ENCODE results near the gene SH3TC1.

Gene SH3TC1

GRCh38 chr4:8251110-8251883 is 52.2 kb downstream of the SH3TC1 start:
- Histone ChIP-seq H3K36me3 (no peaks in the 10 kb centered on the region), H3K27ac (no peak overlapping the region), H3K9me3 (no peaks in the 10 kb centered on the region), H3K4me1 (ENCODE audit: control insufficient read depth in 1 of 2, insufficient read depth in 1 of 2, low read depth in 1 of 2, low read length in 1 of 2) (no peaks in the 10 kb centered on the region), H3K4me3 (ENCODE audit: low read depth in 1 of 2, low read length in 1 of 2) (no peak overlapping the region), H3K27me3 (no peaks in the 10 kb centered on the region)
- TF ChIP-seq, protein P1, sequence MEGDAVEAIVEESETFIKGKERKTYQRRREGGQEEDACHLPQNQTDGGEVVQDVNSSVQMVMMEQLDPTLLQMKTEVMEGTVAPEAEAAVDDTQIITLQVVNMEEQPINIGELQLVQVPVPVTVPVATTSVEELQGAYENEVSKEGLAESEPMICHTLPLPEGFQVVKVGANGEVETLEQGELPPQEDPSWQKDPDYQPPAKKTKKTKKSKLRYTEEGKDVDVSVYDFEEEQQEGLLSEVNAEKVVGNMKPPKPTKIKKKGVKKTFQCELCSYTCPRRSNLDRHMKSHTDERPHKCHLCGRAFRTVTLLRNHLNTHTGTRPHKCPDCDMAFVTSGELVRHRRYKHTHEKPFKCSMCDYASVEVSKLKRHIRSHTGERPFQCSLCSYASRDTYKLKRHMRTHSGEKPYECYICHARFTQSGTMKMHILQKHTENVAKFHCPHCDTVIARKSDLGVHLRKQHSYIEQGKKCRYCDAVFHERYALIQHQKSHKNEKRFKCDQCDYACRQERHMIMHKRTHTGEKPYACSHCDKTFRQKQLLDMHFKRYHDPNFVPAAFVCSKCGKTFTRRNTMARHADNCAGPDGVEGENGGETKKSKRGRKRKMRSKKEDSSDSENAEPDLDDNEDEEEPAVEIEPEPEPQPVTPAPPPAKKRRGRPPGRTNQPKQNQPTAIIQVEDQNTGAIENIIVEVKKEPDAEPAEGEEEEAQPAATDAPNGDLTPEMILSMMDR (IDR thresholded peaks at IDR 0.05), result no peak

- no peaks in the 10 kb centered on the region for H3K27me3 ChIP-seq
- TF ChIP-seq, protein P1 (IDR thresholded peaks at IDR 0.05), result no peak
- no peaks in the 10 kb centered on the region for H3K36me3 ChIP-seq
- no peak overlapping the region for H3K27ac ChIP-seq
- H3K9me3 ChIP-seq, result no peaks in the 10 kb centered on the region
- no peak overlapping the region for H3K4me3 ChIP-seq (ENCODE audit: low read depth in 1 of 2, low read length in 1 of 2)
- H3K4me1 ChIP-seq (ENCODE audit: control insufficient read depth in 1 of 2, insufficient read depth in 1 of 2, low read depth in 1 of 2, low read length in 1 of 2), result no peaks in the 10 kb centered on the region
Observed at GRCh38 chr4:8252301-8253173, 53.4 kb downstream of the SH3TC1 start.

DNA sequence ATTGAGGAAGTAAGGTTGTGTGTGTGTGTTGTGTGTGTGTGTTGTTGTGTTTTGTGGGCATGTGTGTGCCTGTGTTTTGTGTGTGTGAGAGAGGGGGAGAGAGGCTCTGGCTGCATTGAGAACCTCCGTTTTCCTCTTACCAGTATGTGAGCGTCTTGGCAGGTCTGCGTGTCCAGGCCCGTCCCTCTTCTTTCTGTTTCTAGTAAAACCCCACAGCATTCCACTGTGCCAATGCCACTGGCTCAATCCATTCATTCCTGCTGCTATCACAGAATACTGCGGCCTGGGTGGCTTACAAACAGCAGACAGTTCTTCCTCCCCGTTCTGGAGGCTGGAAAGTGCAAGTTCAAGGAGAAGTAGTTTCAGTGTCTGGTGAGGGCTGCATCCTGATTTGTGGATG is 55.0 kb downstream of the SH3TC1 start:
- Histone ChIP-seq H3K9me3 (no peaks in the 10 kb centered on the region), H3K27ac (no peak overlapping the region), H3K27me3 (peaks cover 6% of the 10 kb centered on the region), H3K4me3 (ENCODE audit: low read depth in 1 of 2, low read length in 1 of 2) (no peak overlapping the region), H3K36me3 (no peaks in the 10 kb centered on the region), H3K4me1 (ENCODE audit: control insufficient read depth in 1 of 2, insufficient read depth in 1 of 2, low read depth in 1 of 2, low read length in 1 of 2) (no peaks in the 10 kb centered on the region)
- TF ChIP-seq, protein P1 (IDR thresholded peaks at IDR 0.05), result no peak

DNA sequence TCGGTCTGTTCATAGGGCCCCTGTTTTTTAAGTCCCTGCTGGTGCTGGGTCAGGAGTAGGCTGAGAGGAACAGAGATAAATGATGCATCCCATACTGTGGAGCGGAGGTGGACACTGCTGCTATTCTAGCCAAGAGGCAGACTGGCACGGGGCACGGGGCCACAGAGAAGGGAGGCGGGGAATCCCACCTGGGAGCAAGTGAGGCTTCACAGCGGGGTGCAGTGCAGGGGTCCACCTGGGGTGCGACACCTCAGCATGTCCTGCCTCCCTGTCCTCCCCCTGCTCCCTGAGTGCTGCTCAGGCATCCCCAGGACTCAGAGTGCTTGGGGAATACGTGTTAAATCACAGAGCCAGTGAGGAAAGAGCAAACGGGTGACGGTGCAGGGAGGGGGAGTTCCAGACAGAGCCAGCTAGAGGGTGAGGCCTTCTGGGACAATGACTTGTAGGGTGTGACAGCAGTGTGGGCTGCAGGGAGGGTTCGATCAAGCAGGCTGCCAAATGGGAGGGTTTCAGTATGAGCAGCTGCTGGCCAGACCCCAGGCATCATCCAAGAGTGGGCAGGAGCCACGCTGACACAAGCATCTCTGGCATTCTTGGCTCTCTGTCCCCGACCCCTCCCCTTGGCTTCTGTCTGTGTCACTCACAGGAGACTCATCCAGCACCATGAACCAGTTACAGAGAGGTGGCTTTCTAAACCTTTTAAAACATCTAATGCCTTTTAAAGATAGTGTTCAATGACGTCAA is 56.8 kb downstream of the SH3TC1 start:
- TF ChIP-seq, protein P1 (IDR thresholded peaks at IDR 0.05), result no peak
- no peaks in the 10 kb centered on the region for H3K9me3 ChIP-seq
- H3K36me3 ChIP-seq, result no peaks in the 10 kb centered on the region
- H3K27me3 ChIP-seq, result peaks cover 6% of the 10 kb centered on the region
- no peak overlapping the region for H3K4me3 ChIP-seq (ENCODE audit: low read depth in 1 of 2, low read length in 1 of 2)
- H3K4me1 ChIP-seq (ENCODE audit: control insufficient read depth in 1 of 2, insufficient read depth in 1 of 2, low read depth in 1 of 2, low read length in 1 of 2), result no peaks in the 10 kb centered on the region
- no peak overlapping the region for H3K27ac ChIP-seq

DNA sequence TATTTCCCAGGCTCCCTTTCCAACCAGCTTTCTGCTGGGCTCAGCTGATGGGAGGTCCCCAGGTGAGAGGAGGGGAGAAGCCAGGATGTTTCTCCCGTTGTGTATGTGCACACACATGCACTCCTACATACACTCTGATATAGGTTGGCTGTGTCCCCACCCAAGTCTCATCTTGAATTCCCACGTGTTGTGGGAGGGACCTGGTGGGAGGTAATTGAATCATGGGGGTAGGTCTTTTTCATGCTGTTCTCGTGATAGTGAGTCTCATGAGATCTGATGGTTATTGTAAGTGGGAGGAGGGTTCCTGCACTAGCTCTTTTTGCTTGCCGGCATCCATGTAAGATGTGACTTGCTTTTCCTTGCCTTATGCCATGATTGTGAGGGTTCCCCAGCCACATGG is 58.8 kb downstream of the SH3TC1 start:
- H3K4me3 ChIP-seq (ENCODE audit: low read depth in 1 of 2, low read length in 1 of 2), result no peak overlapping the region
- H3K9me3 ChIP-seq, result no peaks in the 10 kb centered on the region
- H3K36me3 ChIP-seq, result no peaks in the 10 kb centered on the region
- no peak overlapping the region for H3K27ac ChIP-seq
- peaks cover 6% of the 10 kb centered on the region for H3K27me3 ChIP-seq
- TF ChIP-seq, protein P1 (IDR thresholded peaks at IDR 0.05), result no peak
- H3K4me1 ChIP-seq (ENCODE audit: control insufficient read depth in 1 of 2, insufficient read depth in 1 of 2, low read depth in 1 of 2, low read length in 1 of 2), result peaks cover 6 to 7% of the 10 kb centered on the region in 2 experiments
